A549 (cell line): ENCODE data around the gene MS4A2. TPM values are rescaled to one million over a fixed set of nuclear protein-coding genes. Genes with fewer than 3 reads are reported as not detected.

Source experiments
- ATAC-seq, 2 experiments: fragments of 200-7000 bp in 1 of 2; fragments of >200 bp in 1 of 2; cut with Nextera tagmentation in 1 of 2; cut with Tn5 transposase in 1 of 2; 3 replicates each; pipeline versions ENCODE4 v1.8.0 to v1.9.1; 2018 to 2020; ENCODE audit warnings: mild to moderate bottlenecking in 1 of 2, moderate library complexity in 1 of 2
- CTCF ChIA-PET: fragments of 300-600 bp; sonication (Branson Sonifier 250); formaldehyde crosslinking; extraction: SDS; loops from one replicate; lab custom pipeline; 2021; ENCODE audit warnings: antibody characterized with exemption, inconsistent platforms; lab: Yijun Ruan, JAX
- POLR2A ChIA-PET: fragments of 350-600 bp; formaldehyde crosslinking; extraction: SDS; loops from one replicate; lab custom pipeline; 2021; ENCODE audit warnings: antibody characterized with exemption, inconsistent platforms; lab: Yijun Ruan, JAX
- DNase-seq, 2 experiments: peaks; one replicate each; pipeline versions ENCODE4 v3.0.0 to v3.0.0-alpha.2; 2011 to 2016; ENCODE audit warnings: low read depth in 1 of 2, low spot score in 1 of 2
- FAIRE-seq: peaks from 2 replicates; lab custom pipeline; 2011; peaks lifted over from hg19 to GRCh38; lab: Jason Lieb, UNC
- H3K27ac ChIP-seq, 2 experiments: fragments of >200 bp; sonication (Bioruptor Twin); formaldehyde crosslinking; 3 replicates each; pipeline ENCODE4 v1.5.1; 2016 to 2017
- H3K4me1 ChIP-seq: fragments of >200 bp; sonication (Bioruptor Twin); formaldehyde crosslinking; 3 replicates; pipeline ENCODE4 v1.6.1; 2016
- H3K4me2 ChIP-seq: fragments of >200 bp; sonication (Bioruptor Twin); formaldehyde crosslinking; 3 replicates; pipeline ENCODE4 v1.6.1; 2016
- H3K4me3 ChIP-seq: fragments of >200 bp; sonication (Bioruptor Twin); formaldehyde crosslinking; 3 replicates; pipeline ENCODE4 v1.5.1; 2016
- H3K9me3 ChIP-seq: fragments of >200 bp; sonication (Bioruptor Twin); formaldehyde crosslinking; 3 replicates; pipeline ENCODE4 v1.6.1; 2016
- BHLHE40 ChIP-seq: IDR thresholded peaks from 2 replicates; pipeline ENCODE4 v1.6.1; 2012; ENCODE audit warnings: low read depth, low read length, inconsistent platforms
- CBX2 ChIP-seq: fragments of 200-600 bp; sonication (generic); IDR thresholded peaks from 2 replicates; pipeline ENCODE4 v1.6.1; 2016; ENCODE audit warnings: low read depth, mild to moderate bottlenecking, borderline replicate concordance
- CBX8 ChIP-seq: fragments of 200-600 bp; sonication (generic); IDR thresholded peaks from 2 replicates; pipeline ENCODE4 v1.6.1; 2016
- CHD4 ChIP-seq: fragments of 200-600 bp; sonication (generic); IDR thresholded peaks from 2 replicates; pipeline ENCODE4 v1.6.1; 2016; ENCODE audit warnings: antibody characterized with exemption, mild to moderate bottlenecking, borderline replicate concordance
- ESRRA ChIP-seq: fragments of 150-350 bp; IDR thresholded peaks from 2 replicates; pipeline ENCODE4 v1.6.1; 2014; ENCODE audit warnings: mild to moderate bottlenecking, low read length, borderline replicate concordance
- FOSL2 ChIP-seq, 2 experiments: fragments of 450-650 bp in 1 of 2; fragments of >200 bp in 1 of 2; sonication (Bioruptor Twin) in 1 of 2; formaldehyde crosslinking; IDR thresholded peaks; 2 replicates each; pipeline versions ENCODE4 v1.5.0 to v1.6.1; 2016 to 2020; ENCODE audit warnings: mild to moderate bottlenecking in 1 of 2, moderate library complexity in 1 of 2
- HDAC2 ChIP-seq: fragments of 200-600 bp; sonication (generic); IDR thresholded peaks from 2 replicates; pipeline ENCODE4 v1.6.1; 2016
- HOXA7 ChIP-seq: fragments of 250-450 bp; sonication (Bioruptor Pico); IDR thresholded peaks from 2 replicates; pipeline ENCODE4 v1.5.0; 2020; ENCODE audit warnings: mild to moderate bottlenecking, moderate library complexity
- HOXB13 ChIP-seq: fragments of 250-450 bp; sonication (Bioruptor Pico); IDR thresholded peaks from 2 replicates; pipeline ENCODE4 v1.5.0; 2020; ENCODE audit warnings: low read depth, mild to moderate bottlenecking, moderate library complexity
- HOXB5 ChIP-seq: fragments of 250-450 bp; sonication (Bioruptor Pico); IDR thresholded peaks from 2 replicates; pipeline ENCODE4 v1.5.0; 2020; ENCODE audit warnings: mild to moderate bottlenecking, moderate library complexity
- JUNB ChIP-seq: fragments of >200 bp; sonication (Bioruptor Twin); formaldehyde crosslinking; IDR thresholded peaks from 2 replicates; pipeline ENCODE4 v1.6.1; 2016
- MAZ ChIP-seq: fragments of 150-350 bp; IDR thresholded peaks from 2 replicates; pipeline ENCODE4 v1.6.1; 2014; ENCODE audit warnings: antibody characterized with exemption, low read depth, low read length, borderline replicate concordance
- NFE2L2 ChIP-seq: fragments of 150-350 bp; conservative IDR thresholded peaks from 2 replicates; pipeline ENCODE4 v1.6.1; 2014; ENCODE audit warnings: low read length
- NPAS2 ChIP-seq: fragments of 250-450 bp; sonication (Bioruptor Pico); IDR thresholded peaks from 2 replicates; pipeline ENCODE4 v1.8.0; 2022; ENCODE audit warnings: mild to moderate bottlenecking, moderate library complexity, borderline replicate concordance
- POLR2A ChIP-seq: IDR thresholded peaks from 2 replicates; pipeline ENCODE4 v1.6.1; 2012; ENCODE audit warnings: mild to moderate bottlenecking, low read length
- RAD21 ChIP-seq, 2 experiments: fragments of >200 bp in 1 of 2; sonication (Bioruptor Twin) in 1 of 2; formaldehyde crosslinking in 1 of 2; IDR thresholded peaks in 1 of 2; conservative IDR thresholded peaks in 1 of 2; 2 replicates in 1 of 2; 3 replicates in 1 of 2; pipeline ENCODE4 v1.6.1; 2012 to 2018; ENCODE audit warnings: inconsistent platforms in 1 of 2
- RARB ChIP-seq: fragments of 250-450 bp; sonication (Bioruptor Pico); IDR thresholded peaks from 2 replicates; pipeline ENCODE4 v1.8.0; 2021; ENCODE audit warnings: mild to moderate bottlenecking, moderate library complexity
- RFX5 ChIP-seq: fragments of 450-650 bp; IDR thresholded peaks from 2 replicates; pipeline ENCODE4 v1.7.1; 2014; ENCODE audit warnings: antibody characterized with exemption, mild to moderate bottlenecking, moderate library complexity
- RNF2 ChIP-seq: fragments of 200-600 bp; sonication (generic); IDR thresholded peaks from 2 replicates; pipeline ENCODE4 v1.6.1; 2016; ENCODE audit warnings: low read depth, mild to moderate bottlenecking, antibody characterized with exemption, moderate library complexity, borderline replicate concordance
- SMC3 ChIP-seq: fragments of >200 bp; sonication (Bioruptor Twin); formaldehyde crosslinking; IDR thresholded peaks from 3 replicates; pipeline ENCODE4 v1.6.1; 2018; ENCODE audit warnings: inconsistent platforms
- TFCP2L1 ChIP-seq: fragments of 250-450 bp; sonication (Bioruptor Pico); IDR thresholded peaks from 2 replicates; pipeline ENCODE4 v1.5.0; 2021; ENCODE audit warnings: mild to moderate bottlenecking
- ZC3H11A ChIP-seq: fragments of 450-650 bp; IDR thresholded peaks from 2 replicates; pipeline ENCODE4 v1.6.1; 2014; ENCODE audit warnings: antibody characterized with exemption, mild to moderate bottlenecking
- ZFP36 ChIP-seq: fragments of 450-650 bp; IDR thresholded peaks from 2 replicates; pipeline ENCODE4 v1.6.1; 2014; ENCODE audit warnings: borderline replicate concordance; ENCODE audit not compliant: partially characterized antibody
- ZNF302 ChIP-seq: fragments of 250-450 bp; sonication (Bioruptor Pico); IDR thresholded peaks from 2 replicates; pipeline ENCODE4 v1.9.0; 2021; ENCODE audit warnings: inconsistent platforms, mild to moderate bottlenecking, moderate library complexity
- WGBS: methylation state at CpG from one replicate; pipeline ENCODE4 v1.1.6; 2017; ENCODE audit errors: missing lambda C conversion rate; 5-methylcytosine and 5-hydroxymethylcytosine counted together
- polyA plus RNA-seq, 4 experiments: library from polyadenylated mRNA; depleted of rRNA in 3 of 4; stranded (reverse); fragments of >200 nt; fragmentation: RNase III in 1 of 4; extraction: RNeasy Plus Mini Kit Qiagen cat#74134 plus additional on column Dnase treatment in 1 of 4; gene quantifications; 2 replicates in 3 of 4; 3 replicates in 1 of 4; pipeline ENCODE4 v1.2.3, GENCODE V29; 2011 to 2017
- TF ChIP-seq, protein P1 (sequence below): IDR thresholded peaks from 2 replicates; pipeline ENCODE4 v1.6.1; 2012; ENCODE audit warnings: low read depth, borderline replicate concordance
- TF ChIP-seq, protein P2 (sequence below): fragments of 250-450 bp; sonication (Bioruptor Pico); IDR thresholded peaks from 2 replicates; pipeline ENCODE4 v1.5.0; 2021; ENCODE audit warnings: mild to moderate bottlenecking, moderate library complexity, borderline replicate concordance
- TF ChIP-seq, protein P3 (sequence below): fragments of 150-350 bp; IDR thresholded peaks from 2 replicates; pipeline ENCODE4 v1.6.1; 2014; ENCODE audit warnings: low read depth, mild to moderate bottlenecking, low read length
- TF ChIP-seq, protein P4 (sequence below): fragments of >200 bp; sonication (Bioruptor Twin); formaldehyde crosslinking; IDR thresholded peaks from 3 replicates; pipeline ENCODE4 v1.5.1; 2016
- TF ChIP-seq, protein P5 (sequence below): fragments of >200 bp; sonication (Bioruptor Twin); formaldehyde crosslinking; IDR thresholded peaks from 2 replicates; pipeline ENCODE4 v1.6.1; 2016

Gene MS4A2
- polyA plus RNA-seq, 2 of the 4 experiments (the other 2 are of a cell fraction) = not detected

DNA sequence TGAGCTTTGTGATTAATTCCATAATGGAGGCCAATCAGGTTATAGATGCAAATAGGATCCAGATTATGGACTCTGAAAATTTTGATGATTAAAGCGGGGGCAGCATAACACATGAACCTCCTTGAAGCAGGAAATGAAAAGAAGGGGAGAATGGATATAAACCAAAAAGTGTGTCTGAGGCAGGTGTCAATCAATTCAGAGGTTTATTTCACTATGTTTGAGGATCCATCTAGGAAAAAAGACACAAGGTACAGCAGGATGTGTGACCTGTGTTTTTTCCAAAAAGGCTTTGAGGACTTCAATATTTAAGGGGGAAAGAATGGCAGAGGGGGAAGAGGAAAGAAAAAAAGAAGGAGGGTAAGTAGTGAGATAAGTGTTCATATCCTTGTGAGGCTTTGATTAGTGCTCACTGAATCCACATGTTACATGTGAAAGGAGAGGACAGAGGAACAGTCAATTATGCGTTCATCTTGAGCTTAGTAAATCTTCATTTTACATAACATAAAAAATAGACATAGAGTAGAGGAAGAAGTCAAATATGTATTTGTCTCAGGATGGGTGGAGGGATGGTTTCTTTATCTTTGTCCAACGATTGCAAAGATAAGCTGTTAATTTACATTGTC, 34.1 kb downstream of the MS4A2 start:
- Histone ChIP-seq H3K9me3 (no peaks in the 10 kb centered on the region), H3K27ac (no peak overlapping the region), H3K4me3 (no peak overlapping the region), H3K4me1 (no peaks in the 10 kb centered on the region), H3K4me2 (no peak overlapping the region)
- no peak for DNase-seq
- WGBS = 4% methylated on average over 3 of the region's 3 CpGs
- ChIA-PET POLR2A (no interaction called here), CTCF (interaction anchor here (1.0 kb wide), 1 partner anchor 300 kb away, joined by 3 read pairs; no protein-coding TSS in a partner anchor)
- ATAC-seq = no peak
- no peak for TF ChIP-seq CBX2
- TF ChIP-seq JUNB = no peak
- TF ChIP-seq, protein P1, sequence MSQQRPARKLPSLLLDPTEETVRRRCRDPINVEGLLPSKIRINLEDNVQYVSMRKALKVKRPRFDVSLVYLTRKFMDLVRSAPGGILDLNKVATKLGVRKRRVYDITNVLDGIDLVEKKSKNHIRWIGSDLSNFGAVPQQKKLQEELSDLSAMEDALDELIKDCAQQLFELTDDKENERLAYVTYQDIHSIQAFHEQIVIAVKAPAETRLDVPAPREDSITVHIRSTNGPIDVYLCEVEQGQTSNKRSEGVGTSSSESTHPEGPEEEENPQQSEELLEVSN = no peak
- TF ChIP-seq TFCP2L1 (CRISPR knock-in tag) = no peak
- TF ChIP-seq NPAS2 (CRISPR knock-in tag) = no peak
- TF ChIP-seq HOXA7 = no peak
- no peak for TF ChIP-seq BHLHE40
- no peak for TF ChIP-seq HOXB5 (CRISPR knock-in tag)
- no peak for TF ChIP-seq SMC3
- no peak for TF ChIP-seq RNF2
- FAIRE-seq = no peak

DNA sequence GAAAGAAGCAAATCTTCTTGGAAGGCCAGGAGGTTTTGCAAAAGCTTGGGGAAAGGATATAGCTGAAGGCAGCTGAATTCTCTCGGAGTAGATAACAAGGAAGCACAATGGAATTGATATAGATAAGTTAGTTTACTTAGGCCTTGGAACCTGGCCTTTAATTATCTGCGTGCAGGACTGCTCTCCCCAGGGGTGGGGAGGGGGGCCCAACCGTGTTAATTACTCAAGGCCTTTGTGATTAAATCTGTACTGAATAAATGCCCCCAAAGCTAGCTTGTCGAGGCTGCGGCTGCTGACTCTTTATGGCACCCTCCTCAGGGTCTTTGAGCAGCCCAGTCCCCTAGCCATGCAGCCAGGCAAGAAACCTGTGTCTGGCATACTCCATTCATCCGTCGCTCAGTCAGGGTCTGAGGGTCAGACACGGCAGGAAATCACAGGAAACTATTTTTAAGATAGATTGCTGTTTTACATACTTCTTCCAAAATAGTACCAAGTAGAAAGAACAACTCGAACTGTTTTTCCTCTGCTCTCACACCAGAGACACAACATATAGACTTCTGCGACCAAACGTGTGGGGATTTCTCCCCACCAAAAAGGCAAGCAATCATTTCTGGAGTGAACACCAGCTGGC, 36.5 kb downstream of the MS4A2 start:
- Histone ChIP-seq H3K4me1 (no peaks in the 10 kb centered on the region), H3K4me2 (no peak overlapping the region), H3K9me3 (no peaks in the 10 kb centered on the region), H3K27ac (no peak overlapping the region), H3K4me3 (no peak overlapping the region)
- ATAC-seq (no peak), DNase-seq (no peak), FAIRE-seq (no peak)
- POLR2A ChIA-PET = no interaction called here
- TF ChIP-seq RFX5 (no peak), NFE2L2 (no peak), ZNF302 (CRISPR knock-in tag) (no peak), FOSL2 (IDR thresholded peaks at IDR 0.05) (no peak), FOSL2 (CRISPR knock-in tag; IDR thresholded peaks at IDR 0.05) (no peak), RAD21 (conservative IDR thresholded peaks at IDR 0.05 in 1 of 2, IDR thresholded peaks at IDR 0.05 in 1 of 2) (no peak), MAZ (no peak), RARB (CRISPR knock-in tag) (no peak), ZC3H11A (no peak), HOXB13 (CRISPR knock-in tag) (no peak), CHD4 (no peak), RNF2 (no peak), POLR2A (no peak), ZFP36 (no peak), HDAC2 (no peak), ESRRA (no peak), CBX8 (no peak)
- TF ChIP-seq, protein P2, sequence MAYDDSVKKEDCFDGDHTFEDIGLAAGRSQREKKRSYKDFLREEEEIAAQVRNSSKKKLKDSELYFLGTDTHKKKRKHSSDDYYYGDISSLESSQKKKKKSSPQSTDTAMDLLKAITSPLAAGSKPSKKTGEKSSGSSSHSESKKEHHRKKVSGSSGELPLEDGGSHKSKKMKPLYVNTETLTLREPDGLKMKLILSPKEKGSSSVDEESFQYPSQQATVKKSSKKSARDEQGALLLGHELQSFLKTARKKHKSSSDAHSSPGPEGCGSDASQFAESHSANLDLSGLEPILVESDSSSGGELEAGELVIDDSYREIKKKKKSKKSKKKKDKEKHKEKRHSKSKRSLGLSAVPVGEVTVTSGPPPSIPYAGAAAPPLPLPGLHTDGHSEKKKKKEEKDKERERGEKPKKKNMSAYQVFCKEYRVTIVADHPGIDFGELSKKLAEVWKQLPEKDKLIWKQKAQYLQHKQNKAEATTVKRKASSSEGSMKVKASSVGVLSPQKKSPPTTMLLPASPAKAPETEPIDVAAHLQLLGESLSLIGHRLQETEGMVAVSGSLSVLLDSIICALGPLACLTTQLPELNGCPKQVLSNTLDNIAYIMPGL = no peak
- TF ChIP-seq, protein P3, sequence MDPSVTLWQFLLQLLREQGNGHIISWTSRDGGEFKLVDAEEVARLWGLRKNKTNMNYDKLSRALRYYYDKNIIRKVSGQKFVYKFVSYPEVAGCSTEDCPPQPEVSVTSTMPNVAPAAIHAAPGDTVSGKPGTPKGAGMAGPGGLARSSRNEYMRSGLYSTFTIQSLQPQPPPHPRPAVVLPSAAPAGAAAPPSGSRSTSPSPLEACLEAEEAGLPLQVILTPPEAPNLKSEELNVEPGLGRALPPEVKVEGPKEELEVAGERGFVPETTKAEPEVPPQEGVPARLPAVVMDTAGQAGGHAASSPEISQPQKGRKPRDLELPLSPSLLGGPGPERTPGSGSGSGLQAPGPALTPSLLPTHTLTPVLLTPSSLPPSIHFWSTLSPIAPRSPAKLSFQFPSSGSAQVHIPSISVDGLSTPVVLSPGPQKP = no peak
- TF ChIP-seq, protein P4, sequence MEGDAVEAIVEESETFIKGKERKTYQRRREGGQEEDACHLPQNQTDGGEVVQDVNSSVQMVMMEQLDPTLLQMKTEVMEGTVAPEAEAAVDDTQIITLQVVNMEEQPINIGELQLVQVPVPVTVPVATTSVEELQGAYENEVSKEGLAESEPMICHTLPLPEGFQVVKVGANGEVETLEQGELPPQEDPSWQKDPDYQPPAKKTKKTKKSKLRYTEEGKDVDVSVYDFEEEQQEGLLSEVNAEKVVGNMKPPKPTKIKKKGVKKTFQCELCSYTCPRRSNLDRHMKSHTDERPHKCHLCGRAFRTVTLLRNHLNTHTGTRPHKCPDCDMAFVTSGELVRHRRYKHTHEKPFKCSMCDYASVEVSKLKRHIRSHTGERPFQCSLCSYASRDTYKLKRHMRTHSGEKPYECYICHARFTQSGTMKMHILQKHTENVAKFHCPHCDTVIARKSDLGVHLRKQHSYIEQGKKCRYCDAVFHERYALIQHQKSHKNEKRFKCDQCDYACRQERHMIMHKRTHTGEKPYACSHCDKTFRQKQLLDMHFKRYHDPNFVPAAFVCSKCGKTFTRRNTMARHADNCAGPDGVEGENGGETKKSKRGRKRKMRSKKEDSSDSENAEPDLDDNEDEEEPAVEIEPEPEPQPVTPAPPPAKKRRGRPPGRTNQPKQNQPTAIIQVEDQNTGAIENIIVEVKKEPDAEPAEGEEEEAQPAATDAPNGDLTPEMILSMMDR = no peak
- TF ChIP-seq, protein P5, sequence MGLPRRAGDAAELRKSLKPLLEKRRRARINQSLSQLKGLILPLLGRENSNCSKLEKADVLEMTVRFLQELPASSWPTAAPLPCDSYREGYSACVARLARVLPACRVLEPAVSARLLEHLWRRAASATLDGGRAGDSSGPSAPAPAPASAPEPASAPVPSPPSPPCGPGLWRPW = no peak
- CTCF ChIA-PET = no interaction called here
- 30% methylated on average over 11 of the region's 11 CpGs for WGBS
